Activated naive CD4-positive, alpha-beta T cell (primary cell): Measurements from ENCODE around the gene WDR62.
"Not testable (repeated sequence)": the region's sequence is repeated elsewhere in the genome, so short reads cannot be mapped to it uniquely, and the experiment has no call there.

Experiments
- DNase-seq, 4 experiments: peaks; one replicate each; lab custom pipeline; 2025; lab: John Stamatoyannopoulos, UW

The WDR62 gene

GRCh38 chr19:36110487-36111199 lies 55.9 kb downstream of the WDR62 start, which contains the start of gene OVOL3:
OVOL3 (plus strand) TSS chr19:36111143; CDS start chr19:36111203, 60 bp downstream.
- DNase-seq, result no peak

GRCh38 chr19:36111200-36111539 lies 56.5 kb downstream of the WDR62 start:
- DNase-seq, result no peak

- no peak for DNase-seq
Measured at GRCh38 chr19:36112678-36113077, 58.0 kb downstream of the WDR62 start.

GRCh38 chr19:36113425-36113824 lies 58.7 kb downstream of the WDR62 start:
- DNase-seq, result no peak

GRCh38 chr19:36113894-36114720 lies 59.4 kb downstream of the WDR62 start:
- no peak for DNase-seq

GRCh38 chr19:36114721-36115452 lies 60.2 kb downstream of the WDR62 start, which contains the start of gene POLR2I:
POLR2I (minus strand) TSS chr19:36114875; CDS start chr19:36114856, 19 bp downstream.
- peak; percentile 96 to 99 (median 97) for DNase-seq

GRCh38 chr19:36115453-36116343 lies 61.0 kb downstream of the WDR62 start, which contains the start of gene TBCB:
TBCB (plus strand) TSS chr19:36115468; CDS start chr19:36115561, 93 bp downstream.
- peak; percentile 90 to 94 (median 92) for DNase-seq

GRCh38 chr19:36116344-36116637 lies 61.6 kb downstream of the WDR62 start:
- DNase-seq, result no peak

GRCh38 chr19:36120092-36120983 lies 65.6 kb downstream of the WDR62 start:
- DNase-seq, result no peak

- DNase-seq, result no peak
Measured at GRCh38 chr19:36120984-36121358, 66.3 kb downstream of the WDR62 start.

- DNase-seq, result no peak
Measured at GRCh38 chr19:36121486-36122124, 66.9 kb downstream of the WDR62 start.

GRCh38 chr19:36125557-36125956 lies 70.9 kb downstream of the WDR62 start:
- no peak for DNase-seq

GRCh38 chr19:36128392-36128736 lies 73.7 kb downstream of the WDR62 start:
- DNase-seq, result no peak

GRCh38 chr19:36131221-36131620 lies 76.5 kb downstream of the WDR62 start:
- not testable (repeated sequence) for DNase-seq

- DNase-seq, result not testable (repeated sequence)
Measured at GRCh38 chr19:36134867-36135266, 80.2 kb downstream of the WDR62 start.

- no peak for DNase-seq
Measured at GRCh38 chr19:36136964-36137686, 82.4 kb downstream of the WDR62 start.

GRCh38 chr19:36139120-36139472 lies 84.4 kb downstream of the WDR62 start:
- no peak for DNase-seq

GRCh38 chr19:36139473-36140303 lies 85.0 kb downstream of the WDR62 start, which contains the start of gene CAPNS1:
CAPNS1 (plus strand) TSS chr19:36140066; CDS start chr19:36141012, 946 bp downstream.
- peak; percentile 65 to 82 (median 78) for DNase-seq
